Smooth muscle cell (in vitro differentiated cells): ENCODE results near the gene CD300LF. TPM values are rescaled to one million over a fixed set of nuclear protein-coding genes. Genes with fewer than 3 reads are reported as not detected.

Source experiments
- DNase-seq: peaks from one replicate; lab custom pipeline; 2025; ENCODE audit not compliant: unreplicated experiment; lab: John Stamatoyannopoulos, UW
- H2AFZ ChIP-seq: fragments of 200-600 bp; sonication (generic); 2 replicates; pipeline ENCODE4 v1.6.0; 2016; ENCODE audit warnings: antibody characterized with exemption, low read depth, mild to moderate bottlenecking
- H3F3A ChIP-seq: fragments of 200-600 bp; sonication (generic); 2 replicates; pipeline ENCODE4 v1.6.0; 2017; ENCODE audit warnings: antibody characterized with exemption, low read depth
- H3K27ac ChIP-seq: fragments of 200-600 bp; sonication (generic); 2 replicates; pipeline ENCODE4 v1.5.1; 2016; ENCODE audit warnings: low read depth, mild to moderate bottlenecking
- H3K27me3 ChIP-seq: fragments of 200-600 bp; sonication (generic); 2 replicates; pipeline ENCODE4 v1.6.1; 2016; ENCODE audit warnings: low read depth, mild to moderate bottlenecking
- H3K36me3 ChIP-seq: fragments of 200-600 bp; sonication (generic); 2 replicates; pipeline ENCODE4 v1.5.1; 2016; ENCODE audit warnings: low read depth
- H3K4me1 ChIP-seq: fragments of 200-600 bp; sonication (generic); 2 replicates; pipeline ENCODE4 v1.5.1; 2016; ENCODE audit warnings: low read depth
- H3K4me2 ChIP-seq: fragments of 200-600 bp; sonication (generic); 2 replicates; pipeline ENCODE4 v1.6.0; 2016; ENCODE audit warnings: mild to moderate bottlenecking
- H3K4me3 ChIP-seq: fragments of 200-600 bp; sonication (generic); 2 replicates; pipeline ENCODE4 v1.5.1; 2016; ENCODE audit warnings: mild to moderate bottlenecking
- H3K79me2 ChIP-seq: fragments of 200-600 bp; sonication (generic); 2 replicates; pipeline ENCODE4 v1.6.0; 2016; ENCODE audit warnings: low read depth, mild to moderate bottlenecking
- H3K9ac ChIP-seq: fragments of 200-600 bp; sonication (generic); 2 replicates; pipeline ENCODE4 v1.6.0; 2016; ENCODE audit warnings: low read depth
- H3K9me3 ChIP-seq: fragments of 200-600 bp; sonication (generic); replicated peaks from 2 replicates; pipeline ENCODE4 v1.5.1; 2016; ENCODE audit warnings: low read depth
- H4K20me1 ChIP-seq: fragments of 200-600 bp; sonication (generic); 2 replicates; pipeline ENCODE4 v1.6.0; 2016; ENCODE audit warnings: low read depth
- WGBS: methylation state at CpG from one replicate; pipeline ENCODE4 v1.1.7; 2016; ENCODE audit warnings: low lambda C conversion rate; 5-methylcytosine and 5-hydroxymethylcytosine counted together
- polyA plus RNA-seq: library from polyadenylated mRNA; unstranded; fragments of >200 nt; fragmentation: Nextera tagmentation; extraction: Ambion mirVana; gene quantifications from 2 replicates; pipeline ENCODE4 v1.2.1, GENCODE V29; 2016
- total RNA-seq: library from RNA; depleted of rRNA; stranded (reverse); fragments of >200 nt; gene quantifications from 2 replicates; pipeline ENCODE4 v1.2.3, GENCODE V29; 2014
- TF ChIP-seq, protein P1 (sequence below): fragments of 200-600 bp; sonication (generic); IDR thresholded peaks from 2 replicates; pipeline ENCODE4 v1.5.1; 2017; ENCODE audit warnings: borderline replicate concordance, mild to moderate bottlenecking, antibody characterized with exemption; ENCODE audit not compliant: insufficient read depth, poor library complexity, severe bottlenecking

CD300LF gene
- total and polyA plus RNA-seq, 2 experiments from 2014 or later = not detected

DNA sequence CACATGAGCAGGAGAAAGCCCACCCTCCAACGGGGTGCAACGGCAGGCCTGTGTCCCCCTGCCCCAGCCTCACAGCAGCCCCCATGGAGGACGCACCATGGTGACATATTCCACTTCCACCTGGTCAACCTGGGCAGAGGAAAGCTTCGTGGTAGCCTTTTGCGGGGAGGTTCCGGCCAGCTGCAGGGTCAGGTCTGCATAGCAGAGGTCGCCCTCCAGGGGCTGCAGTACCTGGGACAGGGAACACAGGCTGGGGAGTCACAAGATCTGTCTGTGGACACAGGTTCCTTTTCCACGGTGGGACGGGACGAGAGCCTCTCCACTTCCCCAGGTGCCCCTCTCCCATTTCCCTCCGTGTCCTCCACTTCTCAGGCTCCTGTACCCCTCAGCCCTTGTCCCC is 17.1 kb downstream of the CD300LF start:
- DNase-seq = no peak
- Histone ChIP-seq H3K9me3 (no peaks in the 10 kb centered on the region), H3K27me3 (peaks cover 30% of the 10 kb centered on the region), H3K4me3 (no peak overlapping the region), H3K4me2 (no peak overlapping the region), H4K20me1 (no peaks in the 10 kb centered on the region), H3K9ac (no peak overlapping the region), H3K27ac (no peak overlapping the region), H3K36me3 (no peaks in the 10 kb centered on the region), H2AFZ (no peak overlapping the region), H3F3A (no peaks in the 10 kb centered on the region), H3K4me1 (no peaks in the 10 kb centered on the region), H3K79me2 (no peaks in the 10 kb centered on the region)
- TF ChIP-seq, protein P1, sequence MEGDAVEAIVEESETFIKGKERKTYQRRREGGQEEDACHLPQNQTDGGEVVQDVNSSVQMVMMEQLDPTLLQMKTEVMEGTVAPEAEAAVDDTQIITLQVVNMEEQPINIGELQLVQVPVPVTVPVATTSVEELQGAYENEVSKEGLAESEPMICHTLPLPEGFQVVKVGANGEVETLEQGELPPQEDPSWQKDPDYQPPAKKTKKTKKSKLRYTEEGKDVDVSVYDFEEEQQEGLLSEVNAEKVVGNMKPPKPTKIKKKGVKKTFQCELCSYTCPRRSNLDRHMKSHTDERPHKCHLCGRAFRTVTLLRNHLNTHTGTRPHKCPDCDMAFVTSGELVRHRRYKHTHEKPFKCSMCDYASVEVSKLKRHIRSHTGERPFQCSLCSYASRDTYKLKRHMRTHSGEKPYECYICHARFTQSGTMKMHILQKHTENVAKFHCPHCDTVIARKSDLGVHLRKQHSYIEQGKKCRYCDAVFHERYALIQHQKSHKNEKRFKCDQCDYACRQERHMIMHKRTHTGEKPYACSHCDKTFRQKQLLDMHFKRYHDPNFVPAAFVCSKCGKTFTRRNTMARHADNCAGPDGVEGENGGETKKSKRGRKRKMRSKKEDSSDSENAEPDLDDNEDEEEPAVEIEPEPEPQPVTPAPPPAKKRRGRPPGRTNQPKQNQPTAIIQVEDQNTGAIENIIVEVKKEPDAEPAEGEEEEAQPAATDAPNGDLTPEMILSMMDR = no peak
- 84% methylated on average over 9 of the region's 11 CpGs for WGBS

DNA sequence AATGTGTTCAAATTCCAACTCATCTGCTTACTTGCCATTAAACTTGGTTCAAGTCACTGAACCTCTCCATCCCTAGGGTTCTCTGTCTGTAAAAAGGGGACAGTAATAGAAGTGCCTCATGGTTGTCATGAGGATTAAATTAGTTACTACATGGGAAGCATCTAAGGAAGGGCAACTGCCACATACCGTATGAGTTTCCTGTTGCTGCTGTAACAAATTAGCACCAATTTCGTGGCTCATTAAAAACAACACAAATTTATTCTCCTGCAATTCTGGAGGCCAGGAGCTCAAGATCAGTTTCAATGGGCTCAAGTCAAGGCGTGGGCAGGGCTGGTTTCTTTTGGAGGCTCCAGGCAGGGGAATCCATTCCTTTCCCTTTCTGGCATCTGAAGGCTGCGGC is 18.6 kb downstream of the CD300LF start:
- H2AFZ ChIP-seq = no peak overlapping the region
- no peaks in the 10 kb centered on the region for H3K9me3 ChIP-seq
- no peak overlapping the region for H3K27ac ChIP-seq
- no peaks in the 10 kb centered on the region for H3K4me1 ChIP-seq
- no peak for DNase-seq
- H4K20me1 ChIP-seq = no peaks in the 10 kb centered on the region
- H3K9ac ChIP-seq = no peak overlapping the region
- no peak overlapping the region for H3K4me2 ChIP-seq
- no peak overlapping the region for H3K4me3 ChIP-seq
- no peaks in the 10 kb centered on the region for H3K36me3 ChIP-seq
- no peaks in the 10 kb centered on the region for H3K79me2 ChIP-seq
- TF ChIP-seq, protein P1 = no peak
- no peaks in the 10 kb centered on the region for H3F3A ChIP-seq
- 78% methylated on average over 4 of the region's 4 CpGs for WGBS
- H3K27me3 ChIP-seq = peaks cover 30% of the 10 kb centered on the region

DNA sequence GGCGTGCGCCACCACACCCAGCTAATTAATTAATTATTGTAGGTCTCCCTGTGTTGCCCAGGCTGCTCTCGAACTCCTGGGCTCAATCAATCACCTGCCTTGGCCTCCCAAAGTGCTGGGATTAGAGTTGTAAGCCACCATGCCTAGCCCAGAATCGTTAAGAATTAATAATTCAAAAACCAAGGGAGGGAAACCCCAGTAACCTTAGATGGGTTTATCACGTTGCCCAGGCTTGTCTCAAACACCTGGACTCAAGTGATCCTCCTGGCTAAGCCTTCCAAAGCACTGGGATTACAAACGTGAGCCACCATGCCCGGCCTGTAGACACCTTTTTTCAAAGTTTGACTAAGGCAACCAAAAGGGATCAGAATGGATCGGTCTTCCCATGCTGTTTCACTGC is 21.6 kb downstream of the CD300LF start:
- DNase-seq = no peak
- Histone ChIP-seq H3K79me2 (no peaks in the 10 kb centered on the region), H4K20me1 (no peaks in the 10 kb centered on the region), H3K4me3 (no peak overlapping the region), H3K9ac (no peak overlapping the region), H3K27ac (no peak overlapping the region), H3K36me3 (no peaks in the 10 kb centered on the region), H2AFZ (no peak overlapping the region), H3K9me3 (no peaks in the 10 kb centered on the region), H3K4me1 (no peaks in the 10 kb centered on the region), H3F3A (no peaks in the 10 kb centered on the region), H3K4me2 (no peak overlapping the region), H3K27me3 (peaks cover 23% of the 10 kb centered on the region)
- TF ChIP-seq, protein P1 = no peak
- 88% methylated on average over 8 of the region's 8 CpGs for WGBS

GRCh38 chr17:74690409-74690825 is 22.3 kb downstream of the CD300LF start:
- 64% methylated on average over 6 of the region's 6 CpGs for WGBS
- DNase-seq = no peak
- no peaks in the 10 kb centered on the region for H3K36me3 ChIP-seq
- H3K27ac ChIP-seq = no peak overlapping the region
- H3K9ac ChIP-seq = no peak overlapping the region
- H4K20me1 ChIP-seq = no peaks in the 10 kb centered on the region
- no peaks in the 10 kb centered on the region for H3F3A ChIP-seq
- H3K4me2 ChIP-seq = no peak overlapping the region
- H3K27me3 ChIP-seq = peaks cover 23% of the 10 kb centered on the region
- no peak overlapping the region for H2AFZ ChIP-seq
- H3K4me1 ChIP-seq = no peaks in the 10 kb centered on the region
- no peaks in the 10 kb centered on the region for H3K79me2 ChIP-seq
- TF ChIP-seq, protein P1 = no peak
- no peaks in the 10 kb centered on the region for H3K9me3 ChIP-seq
- no peak overlapping the region for H3K4me3 ChIP-seq
